GM18526 (cell line): ENCODE results near the gene EFTUD2.

Source experiments
- POLR2A ChIP-seq: IDR thresholded peaks from 3 replicates; pipeline ENCODE4 v1.6.1; 2011; ENCODE audit not compliant: insufficient read length; ENCODE audit errors: extremely low read depth

Gene EFTUD2

DNA sequence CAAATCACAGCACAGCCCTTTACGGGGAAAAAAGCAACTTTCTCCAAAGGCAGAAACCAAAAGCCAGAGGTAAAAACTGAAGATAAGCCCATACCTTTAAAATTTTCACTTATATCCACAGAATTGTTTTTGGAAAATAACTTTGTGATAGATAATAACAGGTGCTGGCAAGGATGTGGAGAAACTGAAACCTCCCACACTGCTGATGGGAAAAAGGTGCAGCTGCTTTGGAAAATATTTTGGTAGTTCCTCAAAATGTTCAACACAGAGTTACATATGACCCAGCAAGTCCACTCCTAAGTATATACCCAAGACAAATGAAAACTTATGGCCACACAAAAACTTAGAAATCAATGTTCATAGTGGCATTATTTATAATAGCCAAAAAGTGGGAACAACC lies 12.2 kb downstream of the EFTUD2 start:
- no peak for TF ChIP-seq POLR2A

DNA sequence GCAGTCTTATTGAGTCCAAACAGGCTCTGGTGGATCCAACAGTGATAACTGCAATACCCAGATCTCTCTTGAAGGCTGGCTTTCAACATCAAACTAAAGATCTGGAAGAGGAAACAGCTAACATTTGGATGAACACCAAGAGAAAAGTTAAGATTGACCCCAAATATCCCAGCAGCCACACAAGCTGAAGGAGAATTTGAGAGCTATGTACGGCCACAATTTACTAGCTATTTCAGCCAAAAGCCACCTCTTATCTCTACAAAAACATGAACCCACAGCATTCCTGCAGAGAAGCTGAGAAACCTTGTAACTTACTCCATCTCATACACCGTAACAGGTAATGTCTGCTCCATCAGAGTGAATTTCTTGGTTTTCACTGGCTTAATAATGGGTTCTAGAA lies 14.3 kb downstream of the EFTUD2 start:
- TF ChIP-seq POLR2A: no peak

DNA sequence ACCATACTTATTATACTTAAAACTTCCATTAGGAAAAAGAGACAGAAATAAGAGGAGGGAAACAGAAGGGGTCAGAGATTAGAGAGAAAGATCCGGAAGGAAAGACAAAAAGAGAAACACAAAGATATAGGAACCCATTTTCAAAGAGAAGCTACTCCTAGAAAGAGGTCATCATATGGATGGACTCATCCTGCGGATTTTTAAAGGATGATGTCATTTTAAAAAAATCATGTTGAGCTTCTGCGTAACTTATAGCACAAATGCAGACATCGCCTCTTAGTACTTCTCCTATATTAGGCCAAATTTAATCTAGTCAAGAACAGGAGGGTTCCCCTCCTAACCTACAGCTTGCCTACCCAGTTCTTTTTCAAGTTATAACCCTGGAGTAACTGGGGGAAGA lies 18.1 kb downstream of the EFTUD2 start:
- no peak for TF ChIP-seq POLR2A

DNA sequence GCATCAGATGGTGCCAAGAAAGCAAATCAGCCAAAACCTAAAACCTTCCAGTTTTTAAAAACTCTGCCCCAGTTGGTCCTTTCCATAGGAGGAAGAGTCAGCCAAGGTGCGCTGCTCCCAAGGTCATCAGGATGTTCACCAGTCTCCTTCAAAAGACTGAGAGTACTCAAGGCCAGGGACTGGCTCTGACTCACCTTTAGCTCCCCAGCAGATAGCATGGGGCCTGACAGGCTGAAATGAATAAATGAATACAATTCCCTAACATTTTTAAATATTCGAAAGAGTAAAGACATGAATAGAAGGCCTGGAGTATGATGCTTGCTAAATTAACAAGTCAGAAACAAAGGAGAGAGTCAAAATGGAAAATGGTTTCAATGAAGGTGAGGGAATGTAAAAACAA lies 19.2 kb downstream of the EFTUD2 start:
- TF ChIP-seq POLR2A: no peak

DNA sequence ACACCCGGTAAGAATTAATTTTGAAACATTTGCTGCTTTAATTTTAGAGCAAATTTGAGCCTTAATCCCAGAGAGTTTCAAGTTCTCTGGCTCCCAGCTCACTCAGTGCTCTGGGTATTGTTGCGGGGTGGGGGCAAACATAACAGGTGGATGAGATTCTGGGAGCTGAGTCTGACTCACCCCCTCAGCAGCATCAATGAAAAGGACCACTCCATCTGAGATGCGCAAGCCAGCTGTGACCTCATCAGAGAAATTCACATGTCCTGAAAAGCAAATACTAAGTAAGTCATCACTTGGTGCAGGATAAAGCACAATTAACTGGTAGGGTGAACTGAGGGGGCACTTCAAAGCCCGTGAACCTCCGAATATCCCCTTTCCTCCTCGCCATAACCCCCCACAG lies 19.9 kb downstream of the EFTUD2 start:
- no peak for TF ChIP-seq POLR2A

DNA sequence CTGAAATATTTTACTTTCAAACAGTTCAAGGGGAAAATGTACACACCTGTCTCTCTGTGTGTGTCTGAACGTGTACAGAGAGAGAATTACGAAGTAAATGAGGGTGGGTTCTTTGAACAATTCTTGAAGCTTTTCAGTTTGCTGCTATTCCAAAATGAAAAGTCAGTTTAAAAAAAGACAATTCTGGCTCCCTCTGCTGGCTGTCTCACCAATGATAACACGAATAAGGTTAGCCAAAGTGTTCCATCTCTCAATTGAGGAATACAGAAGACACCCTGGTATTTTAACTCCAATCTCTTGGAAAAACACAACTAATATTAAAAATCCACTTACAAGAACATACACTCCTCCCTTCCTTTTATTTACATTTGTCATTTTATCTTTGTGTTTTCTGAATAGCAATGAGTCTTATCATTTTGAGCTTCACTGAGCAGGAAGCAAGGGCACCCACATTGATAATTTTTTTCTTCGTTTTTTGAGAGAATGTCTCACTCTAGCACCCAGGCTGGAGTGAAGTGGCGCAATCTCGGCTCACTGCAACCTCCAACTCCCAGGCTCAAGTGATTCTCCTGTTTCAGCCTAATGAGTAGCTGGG lies 20.5 kb downstream of the EFTUD2 start:
- TF ChIP-seq POLR2A: no peak

DNA sequence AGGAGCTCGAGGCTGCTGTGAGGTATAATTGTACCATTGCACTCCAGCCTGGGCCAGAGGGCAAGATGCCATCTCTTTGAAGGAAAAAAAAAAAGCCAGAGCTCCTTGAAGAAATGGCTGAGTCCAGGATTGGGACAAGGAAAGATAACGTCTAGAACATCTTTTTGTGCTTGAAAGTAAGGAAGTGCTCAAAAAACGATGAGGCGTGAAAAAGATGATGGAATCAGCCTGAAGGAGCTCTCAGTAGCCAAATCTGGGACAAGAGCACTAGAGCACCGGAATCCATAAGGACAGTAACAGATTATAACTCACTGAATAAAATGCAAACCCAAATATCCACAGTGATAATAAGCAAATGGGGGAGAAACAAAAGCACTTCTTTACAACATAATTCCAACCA lies 22.1 kb downstream of the EFTUD2 start:
- no peak for TF ChIP-seq POLR2A

DNA sequence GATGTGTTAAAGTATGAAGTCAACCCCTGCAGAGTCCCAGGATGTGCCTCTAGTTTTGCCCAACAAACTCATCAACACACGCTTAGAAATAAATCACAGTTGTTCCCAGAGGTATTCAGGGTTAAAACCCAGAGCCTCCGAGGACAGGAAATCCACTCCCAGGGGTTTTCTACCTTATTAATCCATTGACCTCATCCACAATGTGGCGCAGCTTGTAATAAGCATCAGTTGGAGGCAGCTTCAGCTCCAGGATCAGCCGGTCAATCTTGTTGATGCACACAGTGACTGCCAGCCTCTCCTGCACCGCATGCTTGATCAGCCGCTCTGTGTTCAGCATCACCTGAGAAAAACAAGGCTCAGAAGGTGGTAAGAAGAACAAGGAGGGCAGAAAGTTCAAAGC lies 23.5 kb downstream of the EFTUD2 start:
- TF ChIP-seq POLR2A: no peak

DNA sequence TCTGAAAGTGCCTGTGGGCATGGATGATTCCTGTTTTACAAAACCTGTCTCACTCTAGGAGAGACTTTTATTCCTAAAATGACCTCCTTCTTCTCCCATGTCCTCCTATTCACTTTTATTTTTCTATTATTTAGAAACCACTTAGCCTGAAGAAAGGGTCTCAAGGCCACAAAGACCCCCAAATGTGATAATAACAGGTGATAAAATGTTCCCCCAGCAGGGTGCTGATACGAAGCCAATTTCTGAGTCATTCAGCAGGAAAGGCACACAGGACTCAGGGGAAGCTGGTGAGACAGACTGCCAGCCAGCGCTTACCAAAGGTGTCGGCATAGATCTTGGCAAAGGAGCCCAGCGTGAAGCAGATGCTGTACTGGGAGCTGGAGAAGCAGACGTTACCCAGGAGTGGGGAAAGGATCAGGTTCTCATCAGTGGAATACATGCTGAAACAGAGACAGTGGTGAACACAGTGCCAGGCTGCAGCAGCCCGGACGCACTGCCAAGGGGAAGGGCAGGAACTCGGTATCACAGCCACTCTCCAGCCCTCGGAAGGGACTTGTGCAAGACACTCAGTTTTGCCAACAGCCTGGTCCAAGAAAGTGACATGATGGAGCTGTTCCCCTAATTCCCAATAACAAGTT lies 27.0 kb downstream of the EFTUD2 start:
- no peak for TF ChIP-seq POLR2A

DNA sequence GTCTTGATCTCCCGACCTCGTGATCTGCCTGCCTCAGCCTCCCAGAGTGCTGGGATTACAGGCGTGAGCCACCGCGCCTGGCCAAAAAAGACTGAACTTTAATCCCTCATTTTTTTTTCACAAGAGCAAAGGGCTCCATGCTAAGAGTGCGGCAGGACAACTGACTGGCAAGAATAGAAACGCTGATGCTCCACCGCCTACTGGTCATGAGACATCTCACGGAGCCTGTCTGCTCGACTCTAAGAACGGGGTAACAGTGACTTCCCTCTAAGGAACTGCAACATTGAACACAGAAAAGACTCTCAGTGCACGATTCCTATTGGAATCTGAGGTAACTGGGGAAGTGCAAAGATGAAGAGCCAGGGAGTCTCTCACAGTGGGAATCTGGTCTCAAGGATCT lies 27.7 kb downstream of the EFTUD2 start:
- no peak for TF ChIP-seq POLR2A

DNA sequence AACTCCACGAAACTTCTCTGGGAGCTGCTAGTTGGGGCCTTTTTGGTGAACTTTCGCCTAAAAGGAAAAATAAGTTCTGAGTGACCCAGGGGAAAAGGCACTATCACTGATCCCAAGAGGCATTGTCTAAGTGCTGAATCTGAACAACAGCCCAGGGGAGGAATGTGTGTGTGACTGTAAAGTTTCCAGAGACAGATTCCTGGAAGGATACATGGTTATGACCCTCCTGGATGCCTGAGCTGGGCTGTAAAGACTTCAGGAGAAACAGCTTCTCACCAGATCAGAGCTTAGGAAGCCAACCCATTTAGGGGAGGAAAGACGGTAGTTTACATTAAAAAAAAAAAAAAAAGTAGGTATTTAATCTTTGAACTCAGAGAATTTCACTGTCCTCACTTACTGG lies 31.4 kb downstream of the EFTUD2 start:
- TF ChIP-seq POLR2A: no peak

DNA sequence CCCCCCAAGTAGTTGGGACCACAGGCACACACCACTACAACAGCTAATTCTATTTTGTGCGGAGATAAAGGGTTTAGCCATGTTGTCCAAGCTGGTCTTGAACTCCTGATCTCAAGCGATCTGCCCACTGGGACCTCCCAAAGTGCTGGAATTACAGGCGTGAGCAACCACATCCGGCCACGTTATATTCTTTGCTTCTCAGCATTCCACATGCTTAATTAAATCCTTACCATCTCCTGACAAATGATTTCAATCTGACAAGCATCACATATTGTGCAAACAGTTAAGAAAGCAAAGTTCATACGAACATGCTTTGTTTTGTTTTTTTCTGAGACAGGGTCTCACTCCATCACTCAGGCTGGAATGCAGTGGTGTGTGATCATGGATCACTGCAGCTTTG lies 33.3 kb downstream of the EFTUD2 start:
- TF ChIP-seq POLR2A: no peak

DNA sequence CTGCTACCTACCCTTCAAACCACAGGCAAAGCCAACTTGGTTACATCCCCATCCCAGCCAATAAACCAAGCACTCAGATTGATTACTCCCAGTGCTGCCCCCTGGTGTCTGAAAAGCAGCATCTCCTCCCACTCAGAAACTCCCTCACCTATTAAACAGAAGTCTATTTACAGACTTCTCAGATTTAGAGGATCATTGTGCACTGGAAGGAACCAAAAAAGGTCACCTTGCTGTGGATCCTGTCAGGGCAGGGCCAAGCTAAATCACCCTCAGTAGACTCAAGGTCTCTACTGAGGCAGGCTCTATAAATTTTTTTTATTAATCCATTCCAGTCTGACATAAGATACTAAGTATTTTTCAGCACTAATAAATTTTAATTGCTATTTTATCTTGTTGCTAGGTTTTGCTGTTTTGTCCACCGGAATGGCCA lies 34.0 kb downstream of the EFTUD2 start:
- TF ChIP-seq POLR2A: no peak

DNA sequence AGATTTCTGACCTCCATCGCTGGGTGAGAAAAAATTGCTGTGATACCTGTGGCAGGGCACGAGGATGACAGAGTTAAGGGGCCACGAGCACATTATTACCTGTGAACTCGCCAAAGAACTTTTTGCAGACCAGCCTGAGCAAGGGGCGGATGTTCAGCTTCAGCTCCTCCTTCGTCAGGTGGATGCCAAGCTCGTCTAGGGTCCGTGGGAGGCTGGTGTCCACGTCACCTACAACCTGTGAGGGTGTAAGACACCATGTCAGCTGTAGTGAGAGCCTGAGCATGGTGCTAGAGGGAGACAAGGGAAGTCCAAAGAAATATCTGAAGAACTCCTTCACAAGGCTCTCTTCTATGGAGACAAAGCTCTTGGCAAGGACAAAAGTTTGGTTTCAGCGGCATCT lies 34.4 kb downstream of the EFTUD2 start:
- no peak for TF ChIP-seq POLR2A

DNA sequence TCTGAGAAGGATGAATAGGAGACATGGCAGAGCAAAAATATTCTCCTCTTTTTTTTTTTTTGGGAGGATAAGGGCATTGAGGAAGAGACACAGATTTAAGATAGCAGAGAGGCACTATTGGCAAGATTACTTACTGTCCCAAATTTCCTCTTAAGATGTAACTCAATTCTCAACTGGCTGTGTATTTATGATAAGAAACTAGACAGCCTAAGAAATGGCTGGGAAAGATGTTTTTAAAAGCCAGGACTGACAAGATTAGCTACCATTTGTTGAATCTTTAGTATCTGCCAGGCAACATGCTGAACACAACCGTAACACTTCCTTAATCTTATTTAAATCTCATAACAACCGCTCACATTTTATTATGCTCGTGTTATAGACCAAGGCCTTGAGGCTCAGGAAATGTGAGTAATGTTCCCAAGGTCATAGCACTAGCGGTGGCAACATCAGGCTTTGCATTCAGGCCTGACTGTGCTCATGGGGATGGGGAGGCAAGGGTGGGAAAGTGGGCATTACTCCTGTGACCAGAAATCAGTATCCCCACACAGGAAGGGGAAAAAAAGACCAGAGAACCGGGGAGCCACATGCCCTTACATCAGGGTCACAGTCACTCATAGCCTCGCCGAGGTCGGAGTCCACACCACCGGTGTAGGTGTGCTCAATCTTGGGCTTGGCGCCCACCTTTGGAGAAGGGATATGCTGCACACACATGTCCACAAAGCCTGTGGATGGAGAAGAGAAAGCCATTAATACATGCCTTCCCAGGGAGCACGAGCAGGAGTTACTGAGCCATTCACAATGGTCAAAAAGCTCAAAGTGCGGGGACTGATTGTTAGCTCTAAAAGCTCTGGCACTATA lies 36.0 kb downstream of the EFTUD2 start:
- TF ChIP-seq POLR2A: no peak

DNA sequence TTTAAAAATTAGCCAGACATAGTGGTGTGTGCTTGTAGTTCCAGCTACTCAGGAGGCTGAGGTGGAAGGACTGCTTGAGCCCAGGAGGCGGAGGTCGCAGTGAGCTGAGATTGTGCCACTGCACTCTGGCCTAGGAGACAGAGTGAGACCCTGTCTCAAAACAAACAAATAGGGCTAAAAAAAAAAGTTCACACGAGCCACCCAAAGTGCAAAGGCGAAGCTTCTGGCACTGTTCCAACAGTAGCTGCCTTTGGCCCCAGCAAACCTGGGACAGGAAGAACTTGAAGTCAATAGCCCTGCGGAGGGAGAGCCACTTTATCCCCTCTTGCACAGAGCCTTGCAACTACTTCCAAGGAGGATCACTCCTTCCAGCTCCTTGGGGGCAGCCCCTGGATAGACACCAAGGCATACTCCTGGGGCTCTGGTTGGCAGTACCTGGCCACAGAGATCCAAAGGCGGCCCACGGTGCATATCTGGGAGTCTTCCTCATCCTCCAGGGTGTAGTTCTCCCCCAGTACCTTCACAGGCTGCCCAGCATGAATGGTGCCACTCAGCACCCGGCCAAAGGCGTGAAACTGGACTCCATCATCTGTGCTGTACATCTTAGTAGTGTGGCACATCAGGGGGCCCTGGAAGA lies 36.8 kb downstream of the EFTUD2 start:
- no peak for TF ChIP-seq POLR2A

DNA sequence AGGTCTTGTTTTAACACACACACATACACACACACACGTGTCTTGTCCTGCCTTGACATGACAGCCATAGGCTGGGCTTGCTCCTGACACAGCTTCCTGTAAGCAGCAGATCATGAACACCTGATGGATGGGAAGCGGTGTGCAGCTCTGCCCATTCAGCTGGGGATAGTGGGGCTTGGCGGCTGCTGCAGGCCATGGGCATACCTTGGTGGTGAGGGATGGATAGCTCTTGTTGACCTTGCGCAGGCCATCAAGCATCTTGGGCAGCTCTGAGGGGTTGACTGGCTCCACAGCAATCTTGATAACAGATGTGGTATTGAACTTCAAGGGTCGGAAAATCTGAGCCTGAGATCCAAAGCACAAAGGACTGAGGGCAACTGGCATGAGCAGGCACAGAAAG lies 39.5 kb downstream of the EFTUD2 start:
- TF ChIP-seq POLR2A: no peak

DNA sequence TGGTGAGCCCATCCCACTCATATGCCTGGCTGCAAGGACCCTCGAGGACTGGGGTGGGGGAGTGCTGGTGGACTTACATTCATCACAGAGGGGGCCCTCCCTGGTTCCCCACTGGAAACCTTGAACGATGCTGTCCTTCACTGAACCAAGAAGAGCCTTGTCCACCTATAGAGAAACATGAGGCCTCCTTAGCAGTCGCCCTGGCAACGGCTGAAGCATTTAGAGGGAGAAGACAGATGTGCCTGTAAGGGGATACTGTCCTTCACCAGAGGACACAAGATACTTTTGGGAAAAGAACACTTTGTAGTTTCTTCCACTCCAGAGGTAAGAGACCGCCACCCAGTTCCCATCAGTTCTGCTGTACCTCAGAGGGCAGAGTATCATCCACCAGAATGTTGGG lies 45.1 kb downstream of the EFTUD2 start:
- TF ChIP-seq POLR2A: no peak
